ENCODE data around the gene NGEF.

GRCh38 chr2:232850039-232850438 is 163.0 kb downstream of the NGEF start:
- TF ChIP-seq CTCF (IDR thresholded peaks at IDR 0.05): no peak
- no peak for TF ChIP-seq POLR2AphosphoS5 (IDR thresholded peaks at IDR 0.05)
